Measurements from ENCODE around the gene RNF41. TPM values are rescaled to one million over a fixed set of nuclear protein-coding genes. Genes with fewer than 3 reads are reported as not detected.

RNF41 gene
- total and polyA plus RNA-seq, 5 donors: 17.4 to 63.2 (median 44.9) TPM

Other genes starting within 250 kb of the RNF41 start
- 100 to 1,000 TPM; 111 to 132 (median 119) TPM for gene RAB5B, start 247.8 kb downstream of the RNF41 start, total RNA-seq
- gene RAB5B, start 247.8 kb downstream of the RNF41 start, polyA plus RNA-seq: 86.4 TPM
- gene SUOX, start 224.6 kb downstream of the RNF41 start, total RNA-seq: 10 to 100 TPM; 20.7 to 30.8 (median 29.3) TPM
- gene SUOX, start 224.6 kb downstream of the RNF41 start, polyA plus RNA-seq: 29.2 TPM
- gene IKZF4, start 200.9 kb downstream of the RNF41 start, total RNA-seq: 1 to 10 TPM; 5.6 to 8.7 (median 6.5) TPM
- gene IKZF4, start 200.9 kb downstream of the RNF41 start, polyA plus RNA-seq: 2.7 TPM
- gene RPS26, start 180.0 kb downstream of the RNF41 start, total RNA-seq: 10 to 100 TPM; 30.0 to 55.1 (median 39.7) TPM
- 739 TPM for gene RPS26, start 180.0 kb downstream of the RNF41 start, polyA plus RNA-seq
- gene ERBB3, start 141.8 kb downstream of the RNF41 start, total RNA-seq: 1 to 10 TPM; 3.2 to 7.4 (median 6.1) TPM
- gene ERBB3, start 141.8 kb downstream of the RNF41 start, polyA plus RNA-seq: 6.4 TPM
- gene PA2G4, start 117.4 kb downstream of the RNF41 start, total RNA-seq: 10 to 100 TPM; 65.5 to 77.6 (median 74.2) TPM
- 73.3 TPM for gene PA2G4, start 117.4 kb downstream of the RNF41 start, polyA plus RNA-seq
- gene RPL41, start 105.3 kb downstream of the RNF41 start, total RNA-seq: 1,000 to 10,000 TPM; 2,156 to 2,505 (median 2,353) TPM
- 2,026 TPM for gene RPL41, start 105.3 kb downstream of the RNF41 start, polyA plus RNA-seq
- gene ZC3H10, start 103.7 kb downstream of the RNF41 start, total RNA-seq: 1 to 10 TPM; 6.1 to 8.6 (median 6.7) TPM
- 2.7 TPM for gene ZC3H10, start 103.7 kb downstream of the RNF41 start, polyA plus RNA-seq
- 10 to 100 TPM; 30.7 to 38.5 (median 33.6) TPM for gene ESYT1, start 93.7 kb downstream of the RNF41 start, total RNA-seq
- gene ESYT1, start 93.7 kb downstream of the RNF41 start, polyA plus RNA-seq: 29.1 TPM
- 10 to 100 TPM; 48.4 to 74.6 (median 60.2) TPM for gene MYL6B, start 69.3 kb downstream of the RNF41 start, total RNA-seq
- 65.7 TPM for gene MYL6B, start 69.3 kb downstream of the RNF41 start, polyA plus RNA-seq
- gene MYL6, start 63.6 kb downstream of the RNF41 start, total RNA-seq: 1,000 to 10,000 TPM in 1 of 4 donors, 100 to 1,000 TPM in 3; 592 to 1,178 (median 826) TPM
- 1,131 TPM for gene MYL6, start 63.6 kb downstream of the RNF41 start, polyA plus RNA-seq
- gene SMARCC2, start 32.4 kb downstream of the RNF41 start, total RNA-seq: 10 to 100 TPM; 63.2 to 94.6 (median 72.2) TPM
- gene SMARCC2, start 32.4 kb downstream of the RNF41 start, polyA plus RNA-seq: 28.6 TPM
- 10 to 100 TPM; 20.2 to 26.0 (median 24.4) TPM for gene NABP2, start 2.4 kb upstream of the RNF41 start, total RNA-seq
- 19.1 TPM for gene NABP2, start 2.4 kb upstream of the RNF41 start, polyA plus RNA-seq
- under 1 TPM in 1 of 4 donors, not detected in 3; 0.49 TPM for gene SLC39A5, start 8.1 kb upstream of the RNF41 start, total RNA-seq
- 0.18 TPM for gene SLC39A5, start 8.1 kb upstream of the RNF41 start, polyA plus RNA-seq
- gene ANKRD52, start 36.5 kb upstream of the RNF41 start, total RNA-seq: 10 to 100 TPM; 22.8 to 30.7 (median 25.6) TPM
- gene ANKRD52, start 36.5 kb upstream of the RNF41 start, polyA plus RNA-seq: 13.4 TPM
- gene COQ10A, start 45.0 kb upstream of the RNF41 start, total RNA-seq: 100 to 1,000 TPM in 3 of 4 donors, 10 to 100 TPM in 1; 98.5 to 166 (median 117) TPM
- 159 TPM for gene COQ10A, start 45.0 kb upstream of the RNF41 start, polyA plus RNA-seq
- gene CS, start 78.4 kb upstream of the RNF41 start, total RNA-seq: 100 to 1,000 TPM; 454 to 594 (median 571) TPM
- gene CS, start 78.4 kb upstream of the RNF41 start, polyA plus RNA-seq: 250 TPM
- 10 to 100 TPM; 52.4 to 65.1 (median 55.1) TPM for gene CNPY2, start 94.1 kb upstream of the RNF41 start, total RNA-seq
- gene CNPY2, start 94.1 kb upstream of the RNF41 start, polyA plus RNA-seq: 69.7 TPM
- 10 to 100 TPM; 39.9 to 58.3 (median 49.1) TPM for gene PAN2, start 112.1 kb upstream of the RNF41 start, total RNA-seq
- gene PAN2, start 112.1 kb upstream of the RNF41 start, polyA plus RNA-seq: 33.1 TPM
- gene IL23A, start 117.0 kb upstream of the RNF41 start, total RNA-seq: not detected
- gene IL23A, start 117.0 kb upstream of the RNF41 start, polyA plus RNA-seq: 0.32 TPM
- 10 to 100 TPM; 44.6 to 67.6 (median 53.5) TPM for gene STAT2, start 138.2 kb upstream of the RNF41 start, total RNA-seq
- 29.9 TPM for gene STAT2, start 138.2 kb upstream of the RNF41 start, polyA plus RNA-seq
- not detected for gene APOF, start 140.9 kb upstream of the RNF41 start, total RNA-seq
- not detected for gene APOF, start 140.9 kb upstream of the RNF41 start, polyA plus RNA-seq
- 1 to 10 TPM; 2.2 to 3.9 (median 3.6) TPM for gene TIMELESS, start 227.5 kb upstream of the RNF41 start, total RNA-seq
- 2.2 TPM for gene TIMELESS, start 227.5 kb upstream of the RNF41 start, polyA plus RNA-seq
- under 1 TPM in 3 of 4 donors, not detected in 1; 0.14 to 0.34 (median 0.25) TPM for gene MIP, start 232.7 kb upstream of the RNF41 start, total RNA-seq
- gene MIP, start 232.7 kb upstream of the RNF41 start, polyA plus RNA-seq: 0.14 TPM
- 1 to 10 TPM; 2.6 to 3.3 (median 2.7) TPM for gene SPRYD4, start 246.7 kb upstream of the RNF41 start, total RNA-seq
- gene SPRYD4, start 246.7 kb upstream of the RNF41 start, polyA plus RNA-seq: 3.1 TPM